Adipose tissue (tissue), 3 donors: ENCODE results near the gene C5AR1. TPM values are rescaled to one million over a fixed set of nuclear protein-coding genes. Genes with fewer than 3 reads are reported as not detected.
"Not testable (repeated sequence)": the region's sequence is repeated elsewhere in the genome, so short reads cannot be mapped to it uniquely, and the experiment has no call there.

Experiments used
- H3K27ac ChIP-seq: one replicate; pipeline ENCODE4 v1.5.1; 2013; ENCODE audit warnings: low read depth, low read length
- whole genome bisulfite sequencing, 3 donors: extraction: QIAGEN DNeasy Blood & Tissue Kit; methylation state at CpG; one replicate each; pipeline ENCODE4 v1.1.7; 2013; 5-methylcytosine and 5-hydroxymethylcytosine counted together
- polyA plus RNA-seq, 3 donors: library from polyadenylated mRNA; stranded (reverse); fragments of 200-250 nt; gene quantifications; one replicate each; pipeline ENCODE4 v1.2.3, GENCODE V29; 2013
- donor health status: healthy with polysubstance abuse.
- donor health status: Bipolar disorder and iron deficiency.
- donor health status: healthy.

C5AR1 gene
- polyA plus RNA-seq, 3 donors: 3.6 to 50.5 (median 26.9) TPM

GRCh38 chr19:47280183-47280797, 29.4 kb upstream of the C5AR1 start:
- 88 to 93% (median 91%) methylated on average over 13 of the region's 13 CpGs for WGBS, 3 donors
- H3K27ac ChIP-seq: no peak overlapping the region

DNA sequence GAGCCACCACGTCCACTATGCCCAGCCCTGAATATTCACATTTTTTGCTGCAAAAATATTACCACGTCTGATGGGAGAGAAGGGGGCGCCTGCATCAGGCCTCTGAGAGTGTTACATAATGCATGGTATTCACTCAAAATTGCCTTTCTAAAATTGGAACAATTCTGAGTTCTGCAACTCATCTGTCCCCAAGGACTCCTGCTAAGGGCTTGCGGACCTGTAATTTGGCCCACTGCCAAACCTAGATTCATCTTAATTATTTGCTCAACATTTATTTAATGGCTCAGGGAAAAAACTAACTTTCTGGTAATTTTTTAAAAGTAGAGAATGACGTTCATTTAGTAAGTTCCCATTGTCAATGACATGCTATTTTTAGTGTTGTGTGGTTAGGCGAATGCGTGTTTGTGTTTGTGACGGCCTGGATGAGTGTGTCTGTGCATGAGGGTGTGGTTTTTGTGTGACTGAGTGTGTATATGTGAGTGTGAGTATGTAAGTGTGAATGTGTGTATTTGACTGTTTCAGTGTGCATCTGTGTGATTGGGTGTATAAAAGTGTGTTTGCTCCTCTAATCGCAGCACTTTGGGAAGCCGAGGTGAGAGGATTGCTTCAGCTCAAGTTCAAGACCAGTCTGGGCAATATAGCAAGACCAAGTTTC, 26.1 kb upstream of the C5AR1 start:
- 55 to 75% (median 71%) methylated on average over 10 of the region's 10 CpGs for WGBS, 3 donors

GRCh38 chr19:47284324-47284899, 25.2 kb upstream of the C5AR1 start:
- WGBS, 3 donors: 26 to 33% (median 28%) methylated on average over 9 of the region's 9 CpGs
- no peak overlapping the region for H3K27ac ChIP-seq

More for the DNA sequence above, 26.1 kb upstream of the C5AR1 start:
- H3K27ac ChIP-seq: no peak overlapping the region

DNA sequence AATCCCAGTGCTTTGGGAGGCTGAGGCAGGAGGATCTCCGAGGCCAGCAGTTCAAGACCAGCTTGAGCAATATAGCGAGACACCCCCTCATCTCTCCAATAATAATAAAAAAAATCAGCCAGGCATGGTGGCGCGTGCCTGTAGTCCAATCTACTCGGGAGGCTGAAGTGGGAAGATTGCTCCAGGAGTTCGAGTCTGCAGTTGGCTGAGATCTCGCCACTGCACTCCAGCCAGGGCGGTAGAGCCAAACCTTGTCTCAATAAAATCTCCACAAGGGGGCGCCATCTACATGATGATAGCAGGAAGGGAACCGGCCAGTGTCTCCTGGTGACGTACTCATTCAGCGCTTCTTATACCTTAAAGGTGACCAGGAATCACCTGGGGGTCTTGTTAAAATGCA, 13.6 kb upstream of the C5AR1 start:
- WGBS, 3 donors: 25 to 32% (median 28%) methylated on average over 12 of the region's 12 CpGs
- no peak overlapping the region for H3K27ac ChIP-seq

DNA sequence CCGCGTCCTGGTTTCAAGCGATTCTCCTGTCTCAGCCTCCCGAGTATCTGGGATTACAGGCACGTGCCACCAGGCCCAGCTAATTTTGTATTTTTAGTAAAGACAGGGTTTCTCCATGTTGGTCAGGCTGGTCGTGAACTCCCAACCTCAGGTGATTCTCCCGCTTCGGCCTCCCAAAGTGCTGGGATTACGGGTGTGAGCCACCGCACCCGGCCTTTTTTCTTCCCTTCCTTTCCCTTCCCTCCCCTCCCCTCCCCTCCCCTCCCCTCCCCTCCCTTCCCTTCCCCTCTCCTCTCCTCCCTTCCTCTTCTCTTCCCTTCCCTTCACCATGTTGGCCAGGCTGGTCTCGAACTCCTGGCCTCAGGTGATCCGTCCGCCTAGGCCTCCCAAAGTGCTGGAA, 8.8 kb upstream of the C5AR1 start:
- H3K27ac ChIP-seq: not testable (repeated sequence)
- 87 to 90% (median 89%) methylated on average over 13 to 14 of the region's 14 CpGs for WGBS, 3 donors

- no peak overlapping the region for H3K27ac ChIP-seq
- WGBS, 3 donors: 67 to 91% (median 74%) methylated on average over 10 of the region's 10 CpGs
Observed at GRCh38 chr19:47302249-47302648, 7.4 kb upstream of the C5AR1 start.

GRCh38 chr19:47303966-47304365, 5.7 kb upstream of the C5AR1 start:
- 52 to 86% (median 62%) methylated on average over 6 of the region's 6 CpGs for WGBS, 3 donors

DNA sequence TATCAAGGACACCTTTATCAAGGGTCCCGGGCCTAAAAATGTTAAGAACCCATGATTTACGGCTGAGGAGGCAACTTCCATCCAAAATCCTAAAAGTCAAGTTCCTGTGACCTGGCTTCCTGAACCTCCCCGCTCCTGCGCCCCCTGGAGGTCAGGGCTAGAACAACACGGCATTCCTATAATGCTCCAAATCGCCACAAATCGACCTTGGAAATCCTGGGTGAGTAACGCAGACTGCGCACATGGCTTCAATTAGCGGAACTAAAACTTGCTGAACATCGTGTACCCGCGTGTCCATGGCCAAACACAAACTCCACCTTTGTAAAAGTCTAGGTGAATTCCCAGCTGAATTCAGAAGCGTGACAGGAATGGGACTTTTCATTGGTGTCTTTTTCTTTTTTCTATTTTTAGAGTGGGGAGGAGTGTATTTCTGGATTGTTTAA, 4.3 kb upstream of the C5AR1 start:
- H3K27ac ChIP-seq: no peak overlapping the region
- 5 to 9% (median 7%) methylated on average over 14 of the region's 14 CpGs for WGBS, 3 donors

More at GRCh38 chr19:47303966-47304365, 5.7 kb upstream of the C5AR1 start:
- H3K27ac ChIP-seq: no peak overlapping the region

- 92 to 95% (median 94%) methylated on average over 3 of the region's 3 CpGs for WGBS, 3 donors
Observed at GRCh38 chr19:47306303-47306702, 3.4 kb upstream of the C5AR1 start.

DNA sequence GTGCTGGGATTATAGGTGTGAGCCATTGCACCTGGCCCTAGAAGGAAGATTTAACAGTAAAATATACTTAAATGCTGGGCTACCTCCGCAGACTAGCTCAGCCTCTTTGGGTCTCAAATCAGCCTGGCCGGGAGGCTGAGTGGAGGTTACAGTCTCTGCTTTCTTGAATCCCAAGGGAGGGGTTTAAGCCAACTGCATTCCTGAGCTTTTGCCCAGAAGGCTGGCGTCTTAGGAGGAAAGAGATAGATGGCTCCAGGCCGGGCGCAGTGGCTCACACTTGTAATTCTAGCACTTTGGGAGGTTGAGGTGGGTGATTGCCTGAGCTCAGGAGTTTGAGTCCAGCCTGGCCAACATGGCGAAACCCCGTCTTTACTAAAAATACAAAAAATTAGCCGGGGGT, 623 bp upstream of the C5AR1 start:
- H3K27ac ChIP-seq: no peak overlapping the region
- 56 to 77% (median 61%) methylated on average over 8 of the region's 8 CpGs for WGBS, 3 donors

More at GRCh38 chr19:47306303-47306702, 3.4 kb upstream of the C5AR1 start:
- no peak overlapping the region for H3K27ac ChIP-seq

GRCh38 chr19:47310323-47310722, 662 bp downstream of the C5AR1 start:
- no peak overlapping the region for H3K27ac ChIP-seq
- 84 to 88% (median 86%) methylated on average over 2 of the region's 2 CpGs for WGBS, 3 donors

- WGBS, 3 donors: 8 to 30% (median 16%) methylated on average over 5 of the region's 5 CpGs
Observed at GRCh38 chr19:47310819-47311218, 1.2 kb downstream of the C5AR1 start.

GRCh38 chr19:47312366-47313006, 2.8 kb downstream of the C5AR1 start:
- no peak overlapping the region for H3K27ac ChIP-seq
- WGBS, 3 donors: 82 to 90% (median 85%) methylated on average over 5 of the region's 5 CpGs

More at GRCh38 chr19:47310819-47311218, 1.2 kb downstream of the C5AR1 start:
- H3K27ac ChIP-seq: no peak overlapping the region

GRCh38 chr19:47313754-47314295, 4.2 kb downstream of the C5AR1 start:
- WGBS, 3 donors: 75 to 85% (median 77%) methylated on average over 10 of the region's 10 CpGs
- H3K27ac ChIP-seq: no peak overlapping the region

GRCh38 chr19:47315125-47315821, 5.6 kb downstream of the C5AR1 start:
- H3K27ac ChIP-seq: no peak overlapping the region
- WGBS, 3 donors: 24 to 47% (median 26%) methylated on average over 12 of the region's 12 CpGs

DNA sequence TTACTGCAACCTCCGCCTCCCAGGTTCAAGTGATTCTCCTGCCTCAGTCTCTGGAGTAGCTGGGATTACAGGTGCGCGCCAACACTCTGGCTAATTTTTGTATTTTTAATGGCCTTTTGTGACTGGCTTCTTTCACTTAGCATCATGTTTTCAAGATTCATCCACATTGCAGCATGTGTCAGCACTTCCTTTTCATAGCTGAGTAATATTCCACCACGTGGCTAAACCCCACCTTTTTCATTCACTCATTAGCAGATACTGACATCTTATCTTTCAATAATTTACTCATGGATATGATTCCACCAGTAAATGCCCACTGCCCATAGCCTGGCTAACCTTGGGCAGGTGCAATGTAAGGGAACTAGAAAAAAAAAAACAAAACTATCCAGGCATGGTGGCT, 6.9 kb downstream of the C5AR1 start:
- 84 to 90% (median 85%) methylated on average over 4 of the region's 4 CpGs for WGBS, 3 donors
- no peak overlapping the region for H3K27ac ChIP-seq

- no peak overlapping the region for H3K27ac ChIP-seq
- 89 to 92% (median 90%) methylated on average over 46 of the region's 46 CpGs for WGBS, 3 donors
Observed at GRCh38 chr19:47319923-47320871, 10.5 kb downstream of the C5AR1 start.
